Osteocyte (in vitro differentiated cells): ENCODE data around the gene CACNA2D3. TPM values are rescaled to one million over a fixed set of nuclear protein-coding genes. Genes with fewer than 3 reads are reported as not detected.
A peak's percentile ranks its signal among the peaks of the same experiment; 100 is the strongest.

Source experiments
- DNase-seq: peaks from one replicate; pipeline ENCODE4 v3.0.0; 2021; ENCODE audit warnings: mixed read lengths; ENCODE audit not compliant: unreplicated experiment; ENCODE audit errors: extremely low spot score
- H3K27ac Mint-ChIP-seq: one replicate; pipeline ENCODE4 v1.8.0; 2021; ENCODE audit warnings: mild to moderate bottlenecking, mixed read lengths; ENCODE audit not compliant: unreplicated experiment
- H3K27me3 Mint-ChIP-seq: one replicate; pipeline ENCODE4 v1.8.0; 2021; ENCODE audit warnings: mixed read lengths; ENCODE audit not compliant: unreplicated experiment
- H3K36me3 Mint-ChIP-seq: one replicate; pipeline ENCODE4 v1.8.0; 2021; ENCODE audit warnings: mixed read lengths; ENCODE audit not compliant: unreplicated experiment
- H3K4me1 Mint-ChIP-seq: one replicate; pipeline ENCODE4 v1.8.0; 2021; ENCODE audit warnings: mixed read lengths; ENCODE audit not compliant: unreplicated experiment
- H3K4me3 Mint-ChIP-seq: one replicate; pipeline ENCODE4 v1.8.0; 2021; ENCODE audit warnings: mild to moderate bottlenecking, moderate library complexity, mixed read lengths; ENCODE audit not compliant: unreplicated experiment
- H3K9me3 Mint-ChIP-seq: one replicate; pipeline ENCODE4 v1.8.0; 2021; ENCODE audit warnings: mixed read lengths; ENCODE audit not compliant: unreplicated experiment
- total RNA-seq: library from RNA; stranded (reverse); gene quantifications from 2 replicates; pipeline ENCODE4 v1.2.1, GENCODE V29; 2021
- TF ChIP-seq, protein P1 (sequence below): fragments of 200-600 bp; sonication (generic); IDR thresholded peaks from 2 replicates; pipeline ENCODE4 v1.5.0; 2021; ENCODE audit warnings: antibody characterized with exemption, mild to moderate bottlenecking, moderate library complexity

CACNA2D3 gene
- total RNA-seq, 1 donor from 2014 or later = 0.46 TPM

DNA sequence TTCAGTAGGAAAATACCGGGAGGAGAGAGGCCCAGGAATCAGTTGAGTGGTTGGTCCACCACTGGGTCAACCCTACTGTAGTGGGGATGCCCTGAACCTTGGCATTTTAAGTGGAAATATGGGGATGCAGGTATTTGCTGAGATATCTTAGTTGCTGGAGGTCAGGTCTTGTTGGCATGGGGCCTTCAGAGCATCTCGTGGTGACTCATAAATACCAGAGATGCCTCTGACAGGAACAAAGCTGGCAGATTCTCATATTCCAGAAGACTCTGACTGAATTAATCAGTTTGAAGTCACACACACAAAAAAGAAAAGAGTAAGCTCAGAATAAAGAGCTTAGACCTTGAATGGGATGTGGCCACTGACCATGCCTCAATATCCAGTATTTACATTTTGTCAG, 91.6 kb downstream of the CACNA2D3 start:
- Mint-ChIP-seq H3K27ac (no peak overlapping the region), H3K9me3 (peaks cover 17% of the 10 kb centered on the region), H3K4me1 (no peaks in the 10 kb centered on the region), H3K4me3 (no peak overlapping the region), H3K36me3 (no peaks in the 10 kb centered on the region), H3K27me3 (no peaks in the 10 kb centered on the region)
- DNase-seq = no peak
- TF ChIP-seq, protein P1, sequence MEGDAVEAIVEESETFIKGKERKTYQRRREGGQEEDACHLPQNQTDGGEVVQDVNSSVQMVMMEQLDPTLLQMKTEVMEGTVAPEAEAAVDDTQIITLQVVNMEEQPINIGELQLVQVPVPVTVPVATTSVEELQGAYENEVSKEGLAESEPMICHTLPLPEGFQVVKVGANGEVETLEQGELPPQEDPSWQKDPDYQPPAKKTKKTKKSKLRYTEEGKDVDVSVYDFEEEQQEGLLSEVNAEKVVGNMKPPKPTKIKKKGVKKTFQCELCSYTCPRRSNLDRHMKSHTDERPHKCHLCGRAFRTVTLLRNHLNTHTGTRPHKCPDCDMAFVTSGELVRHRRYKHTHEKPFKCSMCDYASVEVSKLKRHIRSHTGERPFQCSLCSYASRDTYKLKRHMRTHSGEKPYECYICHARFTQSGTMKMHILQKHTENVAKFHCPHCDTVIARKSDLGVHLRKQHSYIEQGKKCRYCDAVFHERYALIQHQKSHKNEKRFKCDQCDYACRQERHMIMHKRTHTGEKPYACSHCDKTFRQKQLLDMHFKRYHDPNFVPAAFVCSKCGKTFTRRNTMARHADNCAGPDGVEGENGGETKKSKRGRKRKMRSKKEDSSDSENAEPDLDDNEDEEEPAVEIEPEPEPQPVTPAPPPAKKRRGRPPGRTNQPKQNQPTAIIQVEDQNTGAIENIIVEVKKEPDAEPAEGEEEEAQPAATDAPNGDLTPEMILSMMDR = no peak

DNA sequence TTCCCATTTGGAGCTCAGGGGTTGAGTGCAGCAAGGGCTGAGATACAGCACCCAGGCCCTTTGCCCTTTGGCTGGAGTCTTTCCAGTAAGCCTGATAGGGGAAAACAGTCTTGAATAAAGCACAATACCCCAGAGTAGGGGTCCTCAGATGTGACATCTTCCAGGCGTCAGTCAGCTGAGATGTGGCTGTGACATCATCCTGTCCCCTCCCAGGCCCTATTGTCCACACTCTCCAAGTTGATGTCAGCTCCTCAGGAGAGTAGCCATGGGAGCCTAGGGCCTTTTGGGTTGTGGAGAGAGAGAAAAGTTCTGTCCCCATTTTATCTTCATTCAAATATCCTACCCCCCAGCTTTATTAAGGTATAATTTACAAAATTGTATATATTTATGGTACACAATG, 92.5 kb downstream of the CACNA2D3 start:
- H3K27me3 Mint-ChIP-seq = no peaks in the 10 kb centered on the region
- H3K4me1 Mint-ChIP-seq = no peaks in the 10 kb centered on the region
- peak; percentile 49 for DNase-seq
- no peaks in the 10 kb centered on the region for H3K36me3 Mint-ChIP-seq
- TF ChIP-seq, protein P1 = no peak
- H3K9me3 Mint-ChIP-seq = peaks cover 8% of the 10 kb centered on the region
- H3K27ac Mint-ChIP-seq = no peak overlapping the region
- H3K4me3 Mint-ChIP-seq = no peak overlapping the region

DNA sequence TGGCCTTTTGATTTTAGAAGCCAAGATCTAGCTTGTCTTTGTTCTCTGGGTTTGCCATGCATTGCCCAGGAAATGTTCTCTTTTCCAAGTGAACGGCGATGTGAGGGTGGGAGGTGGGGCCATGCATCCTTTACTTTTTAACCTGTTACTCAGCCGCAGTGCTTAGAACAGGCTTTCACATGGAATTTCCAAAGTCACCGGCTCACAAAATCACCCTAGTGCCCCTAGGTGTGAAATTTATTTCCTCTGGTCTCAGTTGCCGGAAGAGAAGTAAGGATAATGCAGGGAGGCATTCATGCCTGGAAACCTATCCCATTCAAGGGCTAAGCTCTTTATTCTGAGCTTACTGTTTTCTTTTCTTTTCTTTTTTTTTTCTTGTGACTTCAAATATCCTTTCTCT, 93.2 kb downstream of the CACNA2D3 start:
- TF ChIP-seq, protein P1 = no peak
- Mint-ChIP-seq H3K36me3 (no peaks in the 10 kb centered on the region), H3K9me3 (peaks cover 8% of the 10 kb centered on the region), H3K4me1 (no peaks in the 10 kb centered on the region), H3K27ac (no peak overlapping the region), H3K27me3 (no peaks in the 10 kb centered on the region), H3K4me3 (no peak overlapping the region)
- DNase-seq = peak; percentile 40

DNA sequence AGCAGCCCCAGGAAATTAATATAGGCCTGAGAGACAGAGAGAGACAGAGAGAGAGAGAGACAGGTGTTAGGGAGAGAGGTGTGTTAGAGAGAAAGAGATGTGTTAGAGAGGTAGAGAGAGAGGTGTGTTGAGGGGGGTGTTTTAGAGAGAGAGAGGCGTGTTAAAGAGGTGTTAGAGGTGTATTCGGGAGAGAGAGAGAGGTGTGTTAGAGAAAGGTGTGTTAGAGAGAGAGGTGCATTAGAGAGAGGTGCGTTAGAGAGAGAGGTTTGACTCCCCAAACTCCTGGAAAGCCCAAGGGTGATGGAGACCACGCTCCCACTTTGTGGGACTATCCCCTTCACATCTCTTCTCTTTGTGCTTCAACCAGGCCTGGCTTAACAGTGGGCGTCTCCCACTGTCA, 95.5 kb downstream of the CACNA2D3 start:
- Mint-ChIP-seq H3K9me3 (peaks cover 8% of the 10 kb centered on the region), H3K36me3 (no peaks in the 10 kb centered on the region), H3K4me3 (no peak overlapping the region), H3K4me1 (no peaks in the 10 kb centered on the region), H3K27me3 (no peaks in the 10 kb centered on the region), H3K27ac (no peak overlapping the region)
- TF ChIP-seq, protein P1 = no peak
- DNase-seq = peak; percentile 59

DNA sequence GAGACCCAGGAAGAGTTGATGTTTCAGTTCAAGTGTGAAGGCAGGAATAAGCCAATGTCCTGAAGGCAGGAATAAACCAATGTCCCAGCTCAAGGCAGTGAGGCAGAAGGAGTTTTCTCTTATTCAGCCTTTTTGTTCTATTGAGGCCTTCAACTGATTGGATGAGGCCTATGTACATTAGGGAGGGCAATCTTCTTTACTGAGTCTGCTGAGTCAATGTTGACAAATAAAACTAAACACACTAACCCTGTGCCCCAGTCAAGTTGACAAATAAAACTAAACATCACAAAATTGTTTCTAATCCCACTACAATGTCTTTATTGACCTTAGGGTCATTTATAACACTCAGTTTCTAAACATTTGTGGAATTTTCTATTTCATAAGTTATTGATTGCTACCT, 100.0 kb downstream of the CACNA2D3 start:
- no peak overlapping the region for H3K4me3 Mint-ChIP-seq

More for the DNA sequence above, 100.0 kb downstream of the CACNA2D3 start:
- H3K27me3 Mint-ChIP-seq = no peaks in the 10 kb centered on the region
- H3K9me3 Mint-ChIP-seq = peaks cover 7% of the 10 kb centered on the region
- no peak for DNase-seq
- TF ChIP-seq, protein P1 = no peak
- no peaks in the 10 kb centered on the region for H3K36me3 Mint-ChIP-seq
- H3K4me1 Mint-ChIP-seq = no peaks in the 10 kb centered on the region
- no peak overlapping the region for H3K27ac Mint-ChIP-seq
